Tibial nerve (tissue), 4 donors: Measurements from ENCODE around the gene AAK1. TPM values are rescaled to one million over a fixed set of nuclear protein-coding genes. Genes with fewer than 3 reads are reported as not detected.

Source experiments
- DNase-seq, 2 donors: peaks; one replicate each; pipeline ENCODE4 v3.0.0-alpha.2; 2019; ENCODE audit warnings: low spot score in 2 of 2
- H3K27ac ChIP-seq, 4 donors: fragments of 200-600 bp; sonication (generic) in 3 of 4; one replicate each; pipeline ENCODE4 v1.5.1; 2017 to 2019; ENCODE audit warnings: mild to moderate bottlenecking in 1 of 4
- H3K27me3 ChIP-seq, 2 donors: fragments of 200-600 bp; sonication (generic) in 1 of 2; one replicate each; pipeline versions ENCODE4 v1.5.1 to v1.6.0; 2017 to 2019
- H3K36me3 ChIP-seq, 3 donors: fragments of 200-600 bp; sonication (generic); one replicate each; pipeline ENCODE4 v1.5.1; 2018 to 2019
- H3K4me1 ChIP-seq, 4 donors: fragments of 200-600 bp; sonication (generic) in 3 of 4; one replicate each; pipeline ENCODE4 v1.5.1; 2017 to 2019
- H3K4me3 ChIP-seq, 4 donors: fragments of 200-600 bp; sonication (generic) in 3 of 4; one replicate each; pipeline ENCODE4 v1.5.1; 2017 to 2019; ENCODE audit warnings: mild to moderate bottlenecking in 1 of 4, moderate library complexity in 1 of 4
- H3K9me3 ChIP-seq, 4 donors: fragments of 200-600 bp; sonication (generic) in 3 of 4; one replicate each; pipeline ENCODE4 v1.5.1; 2017 to 2019
- EP300 ChIP-seq, 2 donors: sonication (generic); formaldehyde crosslinking; IDR thresholded peaks; one replicate each; pipeline ENCODE4 v1.6.1; 2017; ENCODE audit warnings: antibody characterized with exemption in 2 of 2, mild to moderate bottlenecking in 1 of 2
- POLR2A ChIP-seq, 2 donors: fragments of 450-650 bp; IDR thresholded peaks; one replicate each; pipeline ENCODE4 v1.6.1; 2017; ENCODE audit warnings: antibody characterized with exemption in 2 of 2, mild to moderate bottlenecking in 2 of 2, moderate library complexity in 2 of 2
- WGBS, 2 donors: methylation state at CpG; one replicate each; pipeline ENCODE4 v1.1.5; 2018; 5-methylcytosine and 5-hydroxymethylcytosine counted together
- total RNA-seq, 4 donors: library from RNA; depleted of rRNA; stranded (reverse); fragments of >200 nt; gene quantifications; one replicate each; pipeline ENCODE4 v1.1.0, GENCODE V29; 2016
- TF ChIP-seq, protein P1 (sequence below), 5 experiments: fragments of 200-600 bp in 3 of 5; fragments of 450-650 bp in 2 of 5; sonication (generic) in 3 of 5; IDR thresholded peaks; one replicate each; pipeline ENCODE4 v1.5.1; 2016 to 2019; ENCODE audit warnings: antibody characterized with exemption in 5 of 5, mild to moderate bottlenecking in 3 of 5, moderate library complexity in 2 of 5

The AAK1 gene
- total RNA-seq, 4 donors from 2014 or later = 29.2 to 70.5 (median 44.5) TPM

DNA sequence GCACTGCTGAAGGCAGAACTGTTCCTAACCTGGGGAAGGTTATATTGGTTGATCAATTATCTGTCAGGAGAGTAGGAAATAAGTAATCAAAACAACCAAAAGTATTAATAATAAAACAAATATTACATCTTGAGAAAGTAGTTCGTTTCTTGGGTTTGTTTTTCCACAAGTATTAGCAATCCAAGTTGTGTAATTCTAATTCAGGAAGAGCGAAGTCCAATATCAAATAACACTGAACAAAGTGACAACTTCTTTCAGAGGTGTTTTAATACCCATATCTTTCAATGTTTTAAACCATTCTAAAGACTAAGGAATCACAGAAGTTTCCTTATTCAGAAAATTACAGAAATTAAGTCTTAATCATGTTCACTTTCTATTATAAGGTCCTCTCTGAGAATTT lies 171.7 kb downstream of the AAK1 start:
- WGBS, 2 donors = 85 to 87% methylated on average over 2 of the region's 2 CpGs

DNA sequence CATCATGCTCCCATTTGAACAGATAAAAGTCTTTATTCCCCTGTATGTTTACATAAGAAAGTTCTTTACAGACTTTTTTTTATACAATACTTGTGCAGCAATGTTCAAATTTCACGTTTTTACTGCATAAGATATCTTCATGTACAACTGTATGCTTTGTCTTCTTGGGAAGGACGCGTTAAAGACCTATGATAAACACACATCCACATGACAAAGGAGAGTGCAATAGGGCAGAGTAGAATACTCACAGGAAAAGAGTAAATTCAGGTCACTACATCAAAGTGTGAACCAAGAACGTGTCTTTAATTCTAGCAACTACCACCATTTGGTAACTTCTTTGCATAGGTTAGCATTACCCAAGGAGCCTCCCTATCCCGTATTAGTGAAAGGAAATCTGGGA lies 172.6 kb downstream of the AAK1 start:
- H3K27me3 ChIP-seq = no peaks in the 10 kb centered on the region
- no peak overlapping the region for H3K4me3 ChIP-seq
- WGBS, 2 donors = 64 to 75% methylated on average over 5 of the region's 5 CpGs
- TF ChIP-seq POLR2A (IDR thresholded peaks at IDR 0.05) = no peak
- TF ChIP-seq EP300 (IDR thresholded peaks at IDR 0.05) = no peak
- TF ChIP-seq, protein P1, sequence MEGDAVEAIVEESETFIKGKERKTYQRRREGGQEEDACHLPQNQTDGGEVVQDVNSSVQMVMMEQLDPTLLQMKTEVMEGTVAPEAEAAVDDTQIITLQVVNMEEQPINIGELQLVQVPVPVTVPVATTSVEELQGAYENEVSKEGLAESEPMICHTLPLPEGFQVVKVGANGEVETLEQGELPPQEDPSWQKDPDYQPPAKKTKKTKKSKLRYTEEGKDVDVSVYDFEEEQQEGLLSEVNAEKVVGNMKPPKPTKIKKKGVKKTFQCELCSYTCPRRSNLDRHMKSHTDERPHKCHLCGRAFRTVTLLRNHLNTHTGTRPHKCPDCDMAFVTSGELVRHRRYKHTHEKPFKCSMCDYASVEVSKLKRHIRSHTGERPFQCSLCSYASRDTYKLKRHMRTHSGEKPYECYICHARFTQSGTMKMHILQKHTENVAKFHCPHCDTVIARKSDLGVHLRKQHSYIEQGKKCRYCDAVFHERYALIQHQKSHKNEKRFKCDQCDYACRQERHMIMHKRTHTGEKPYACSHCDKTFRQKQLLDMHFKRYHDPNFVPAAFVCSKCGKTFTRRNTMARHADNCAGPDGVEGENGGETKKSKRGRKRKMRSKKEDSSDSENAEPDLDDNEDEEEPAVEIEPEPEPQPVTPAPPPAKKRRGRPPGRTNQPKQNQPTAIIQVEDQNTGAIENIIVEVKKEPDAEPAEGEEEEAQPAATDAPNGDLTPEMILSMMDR (IDR thresholded peaks at IDR 0.05) = no peak
- peaks cover 0 to 28% (median 0%) of the 10 kb centered on the region in 3 donors for H3K36me3 ChIP-seq
- no peak overlapping the region for H3K27ac ChIP-seq
- H3K4me1 ChIP-seq = peaks cover 0 to 18% (median 0%) of the 10 kb centered on the region in 4 donors
- H3K9me3 ChIP-seq = no peaks in the 10 kb centered on the region
- no peak for DNase-seq

More for the DNA sequence above, 171.7 kb downstream of the AAK1 start:
- Histone ChIP-seq H3K27ac (no peak overlapping the region), H3K27me3 (no peaks in the 10 kb centered on the region), H3K4me1 (peaks cover 0 to 18% (median 0%) of the 10 kb centered on the region in 4 donors), H3K36me3 (peaks cover 0 to 25% (median 0%) of the 10 kb centered on the region in 3 donors), H3K9me3 (no peaks in the 10 kb centered on the region), H3K4me3 (no peak overlapping the region)
- DNase-seq = no peak
- TF ChIP-seq POLR2A (IDR thresholded peaks at IDR 0.05) = no peak
- TF ChIP-seq EP300 (IDR thresholded peaks at IDR 0.05) = no peak
- TF ChIP-seq, protein P1 (IDR thresholded peaks at IDR 0.05) = no peak

DNA sequence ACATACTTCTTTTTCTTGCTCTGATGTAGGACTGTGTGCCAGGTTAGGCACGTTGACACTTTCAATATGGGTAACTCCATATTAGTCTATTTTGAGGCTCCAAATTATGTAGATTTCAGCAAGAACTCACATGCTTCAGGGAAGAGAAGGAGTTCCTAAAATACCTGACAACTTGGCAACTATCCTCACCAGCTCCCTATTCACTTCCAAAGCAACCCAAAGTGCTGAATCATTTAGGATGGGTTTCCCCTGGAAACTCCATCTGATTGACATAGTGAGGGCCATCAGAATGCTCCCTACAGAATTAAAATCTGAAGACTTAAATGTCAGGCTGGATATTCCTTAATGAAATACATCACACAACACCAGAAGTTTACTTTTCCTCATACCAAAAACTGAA lies 173.8 kb downstream of the AAK1 start:
- TF ChIP-seq, protein P1 (IDR thresholded peaks at IDR 0.05) = no peak
- TF ChIP-seq POLR2A (IDR thresholded peaks at IDR 0.05) = no peak
- TF ChIP-seq EP300 (IDR thresholded peaks at IDR 0.05) = no peak
- no peak overlapping the region for H3K27ac ChIP-seq
- peaks cover 0 to 26% (median 0%) of the 10 kb centered on the region in 3 donors for H3K36me3 ChIP-seq
- no peak overlapping the region for H3K4me3 ChIP-seq
- no peaks in the 10 kb centered on the region for H3K27me3 ChIP-seq
- 88 to 93% methylated on average over 1 of the region's 1 CpG for WGBS, 2 donors
- no peak for DNase-seq
- no peaks in the 10 kb centered on the region for H3K9me3 ChIP-seq
- H3K4me1 ChIP-seq = peaks cover 0 to 18% (median 0%) of the 10 kb centered on the region in 4 donors

DNA sequence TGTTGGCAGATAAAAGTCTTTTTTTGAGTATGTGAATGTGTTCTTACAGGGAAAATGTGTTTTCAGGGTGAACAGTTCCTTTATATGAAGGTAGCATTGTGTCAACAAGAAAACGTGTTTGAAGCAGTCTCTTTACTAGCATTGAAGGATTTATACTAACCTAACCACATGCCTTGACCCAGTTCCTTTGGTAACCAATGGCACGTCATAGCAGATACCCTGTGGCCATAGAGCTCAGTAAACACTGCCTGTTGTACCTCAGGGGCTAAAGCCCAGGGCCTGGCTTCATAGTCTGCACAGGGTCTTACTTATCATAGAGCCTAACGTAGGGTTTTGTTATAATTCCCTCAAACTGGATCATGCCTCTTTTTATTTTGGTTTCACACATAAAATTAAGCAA lies 174.2 kb downstream of the AAK1 start:
- Histone ChIP-seq H3K27me3 (no peaks in the 10 kb centered on the region), H3K9me3 (no peaks in the 10 kb centered on the region), H3K4me3 (no peak overlapping the region), H3K36me3 (peaks cover 0 to 31% (median 0%) of the 10 kb centered on the region in 3 donors), H3K27ac (no peak overlapping the region), H3K4me1 (peaks cover 0 to 18% (median 0%) of the 10 kb centered on the region in 4 donors)
- DNase-seq = no peak
- WGBS, 2 donors = 84% methylated on average over 3 of the region's 3 CpGs
- TF ChIP-seq EP300 (IDR thresholded peaks at IDR 0.05) (no peak), POLR2A (IDR thresholded peaks at IDR 0.05) (no peak)
- TF ChIP-seq, protein P1 (IDR thresholded peaks at IDR 0.05) = no peak

- Histone ChIP-seq H3K9me3 (no peaks in the 10 kb centered on the region), H3K27me3 (no peaks in the 10 kb centered on the region), H3K36me3 (peaks cover 0 to 25% (median 0%) of the 10 kb centered on the region in 3 donors), H3K4me3 (no peak overlapping the region), H3K27ac (no peak overlapping the region), H3K4me1 (peaks cover 0 to 18% (median 0%) of the 10 kb centered on the region in 4 donors)
- TF ChIP-seq, protein P1 (IDR thresholded peaks at IDR 0.05) = no peak
- TF ChIP-seq EP300 (IDR thresholded peaks at IDR 0.05) = no peak
- TF ChIP-seq POLR2A (IDR thresholded peaks at IDR 0.05) = no peak
- no peak for DNase-seq
- 94 to 97% methylated on average over 8 of the region's 8 CpGs for WGBS, 2 donors
These were observed 176.8 kb downstream of the AAK1 start for GRCh38 chr2:69466728-69467127.
